ENCODE data around the gene KANSL3.

KANSL3 gene

DNA sequence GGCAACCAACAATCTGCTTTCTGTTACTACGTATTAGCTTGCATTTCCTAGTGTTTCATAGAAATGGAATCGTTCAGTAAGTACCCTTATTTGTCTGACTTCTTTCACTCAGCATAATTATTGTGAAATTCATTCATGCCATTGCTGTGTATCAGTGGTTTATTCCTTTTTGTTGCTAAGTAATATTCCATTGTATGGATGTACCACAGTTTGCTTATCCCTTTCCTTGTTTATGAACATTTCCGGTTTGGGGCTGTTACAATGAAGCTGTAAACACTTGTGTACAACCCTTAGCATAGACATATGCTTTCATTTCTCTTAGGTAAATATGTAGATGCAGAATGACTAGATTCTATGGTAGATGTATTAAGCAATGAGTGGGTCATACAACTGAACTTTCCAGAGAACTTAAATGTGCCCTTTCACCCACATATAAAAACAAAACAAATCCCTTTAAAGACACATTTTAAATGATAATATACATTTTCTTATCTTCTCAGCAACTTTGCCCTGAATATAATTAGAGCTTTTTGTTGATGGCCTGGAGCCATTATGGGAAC lies 26.3 kb upstream of the KANSL3 start:
- no peaks in the 10 kb centered on the region for H3K79me2 ChIP-seq
- no peaks in the 10 kb centered on the region for H3K36me3 ChIP-seq (ENCODE audit: control insufficient read depth, insufficient read depth, low read length)
- H3K9ac ChIP-seq: no peak overlapping the region
- TF ChIP-seq, protein P1, sequence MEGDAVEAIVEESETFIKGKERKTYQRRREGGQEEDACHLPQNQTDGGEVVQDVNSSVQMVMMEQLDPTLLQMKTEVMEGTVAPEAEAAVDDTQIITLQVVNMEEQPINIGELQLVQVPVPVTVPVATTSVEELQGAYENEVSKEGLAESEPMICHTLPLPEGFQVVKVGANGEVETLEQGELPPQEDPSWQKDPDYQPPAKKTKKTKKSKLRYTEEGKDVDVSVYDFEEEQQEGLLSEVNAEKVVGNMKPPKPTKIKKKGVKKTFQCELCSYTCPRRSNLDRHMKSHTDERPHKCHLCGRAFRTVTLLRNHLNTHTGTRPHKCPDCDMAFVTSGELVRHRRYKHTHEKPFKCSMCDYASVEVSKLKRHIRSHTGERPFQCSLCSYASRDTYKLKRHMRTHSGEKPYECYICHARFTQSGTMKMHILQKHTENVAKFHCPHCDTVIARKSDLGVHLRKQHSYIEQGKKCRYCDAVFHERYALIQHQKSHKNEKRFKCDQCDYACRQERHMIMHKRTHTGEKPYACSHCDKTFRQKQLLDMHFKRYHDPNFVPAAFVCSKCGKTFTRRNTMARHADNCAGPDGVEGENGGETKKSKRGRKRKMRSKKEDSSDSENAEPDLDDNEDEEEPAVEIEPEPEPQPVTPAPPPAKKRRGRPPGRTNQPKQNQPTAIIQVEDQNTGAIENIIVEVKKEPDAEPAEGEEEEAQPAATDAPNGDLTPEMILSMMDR (IDR thresholded peaks at IDR 0.05): no peak
- no peaks in the 10 kb centered on the region for H3K27me3 ChIP-seq (ENCODE audit: control insufficient read depth, insufficient read depth, low read length)
- no peak overlapping the region for H3K4me2 ChIP-seq (ENCODE audit: low read length)
- H3K9me3 ChIP-seq (ENCODE audit: control insufficient read depth, low read length): no peaks in the 10 kb centered on the region
- no peaks in the 10 kb centered on the region for H3K4me1 ChIP-seq
- no peak overlapping the region for H2AFZ ChIP-seq
- no peak overlapping the region for H3K4me3 ChIP-seq (ENCODE audit: low read depth, low read length)
- H3K27ac ChIP-seq: no peak overlapping the region

DNA sequence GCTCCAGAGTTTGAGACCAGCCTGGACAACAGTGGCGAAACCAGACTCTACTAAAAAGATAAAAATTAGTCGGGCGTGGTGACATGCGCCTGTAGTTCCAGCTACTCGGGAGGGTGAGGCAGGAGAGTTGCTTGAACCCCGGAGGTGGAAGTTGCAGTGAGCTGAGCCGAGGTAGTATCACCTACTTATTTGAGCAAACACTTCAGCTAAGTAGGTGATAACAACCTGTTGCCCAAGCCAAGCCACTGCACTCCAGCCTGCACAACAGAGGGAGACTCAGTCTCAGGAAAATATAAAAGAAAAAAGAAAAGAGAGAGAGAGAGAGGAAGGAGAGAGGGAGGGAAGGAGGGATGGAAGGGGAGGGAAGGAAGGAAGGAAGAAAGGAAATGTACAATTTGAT lies 25.7 kb upstream of the KANSL3 start:
- Histone ChIP-seq H3K36me3 (ENCODE audit: control insufficient read depth, insufficient read depth, low read length) (no peaks in the 10 kb centered on the region), H3K9ac (no peak overlapping the region), H3K4me1 (no peaks in the 10 kb centered on the region), H3K9me3 (ENCODE audit: control insufficient read depth, low read length) (no peaks in the 10 kb centered on the region), H3K27ac (no peak overlapping the region), H3K4me2 (ENCODE audit: low read length) (no peak overlapping the region), H3K4me3 (ENCODE audit: low read depth, low read length) (no peak overlapping the region), H3K79me2 (no peaks in the 10 kb centered on the region), H3K27me3 (ENCODE audit: control insufficient read depth, insufficient read depth, low read length) (no peaks in the 10 kb centered on the region), H2AFZ (no peak overlapping the region)
- TF ChIP-seq, protein P1 (IDR thresholded peaks at IDR 0.05): no peak

DNA sequence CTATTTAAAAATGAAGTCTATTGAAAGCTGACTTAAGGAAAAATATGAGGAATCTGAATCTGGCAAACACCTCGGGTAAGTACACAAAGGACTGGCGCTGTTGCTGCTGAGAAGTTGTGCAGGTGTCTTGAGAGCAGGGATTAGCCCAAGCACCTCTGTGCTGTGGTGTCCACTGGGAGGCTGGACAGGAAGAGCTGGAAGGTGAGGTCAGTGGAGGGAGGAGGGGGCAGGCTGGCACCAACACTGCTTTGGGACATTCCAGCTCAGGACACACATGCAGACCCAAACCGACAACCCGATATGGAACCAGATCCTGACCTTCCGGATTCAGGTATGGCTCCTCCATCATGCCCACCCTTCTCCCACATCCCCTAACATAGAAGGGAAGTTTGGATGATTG lies 25.1 kb upstream of the KANSL3 start:
- H3K9me3 ChIP-seq (ENCODE audit: control insufficient read depth, low read length): no peaks in the 10 kb centered on the region
- no peak overlapping the region for H3K4me3 ChIP-seq (ENCODE audit: low read depth, low read length)
- no peak overlapping the region for H3K9ac ChIP-seq
- no peaks in the 10 kb centered on the region for H3K79me2 ChIP-seq
- H2AFZ ChIP-seq: no peak overlapping the region
- TF ChIP-seq, protein P1 (IDR thresholded peaks at IDR 0.05): no peak
- H3K27me3 ChIP-seq (ENCODE audit: control insufficient read depth, insufficient read depth, low read length): no peaks in the 10 kb centered on the region
- no peaks in the 10 kb centered on the region for H3K36me3 ChIP-seq (ENCODE audit: control insufficient read depth, insufficient read depth, low read length)
- H3K27ac ChIP-seq: no peak overlapping the region
- no peaks in the 10 kb centered on the region for H3K4me1 ChIP-seq
- H3K4me2 ChIP-seq (ENCODE audit: low read length): no peak overlapping the region

DNA sequence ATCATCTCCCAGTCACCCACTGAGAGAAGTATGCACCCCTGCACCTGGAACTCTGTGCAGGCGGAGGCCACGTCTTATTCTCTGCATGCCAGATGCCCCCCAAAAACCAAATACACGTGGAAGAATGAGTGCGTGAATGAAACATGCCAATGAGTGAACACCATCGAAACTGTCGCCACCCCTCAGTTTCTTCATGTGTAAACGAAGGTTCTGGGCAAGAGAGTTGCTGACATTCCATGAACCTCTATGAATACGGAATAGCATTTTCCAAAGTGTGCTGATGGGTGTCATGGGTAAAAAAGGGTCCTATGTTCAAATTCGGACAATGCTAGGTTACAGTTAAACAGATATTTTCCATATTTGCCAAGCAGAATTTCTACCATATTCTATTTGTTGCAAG lies 24.2 kb upstream of the KANSL3 start:
- Histone ChIP-seq H3K79me2 (no peaks in the 10 kb centered on the region), H2AFZ (no peak overlapping the region), H3K27me3 (ENCODE audit: control insufficient read depth, insufficient read depth, low read length) (no peaks in the 10 kb centered on the region), H3K9ac (no peak overlapping the region), H3K4me2 (ENCODE audit: low read length) (no peak overlapping the region), H3K4me3 (ENCODE audit: low read depth, low read length) (no peak overlapping the region), H3K27ac (no peak overlapping the region), H3K4me1 (no peaks in the 10 kb centered on the region), H3K9me3 (ENCODE audit: control insufficient read depth, low read length) (no peaks in the 10 kb centered on the region), H3K36me3 (ENCODE audit: control insufficient read depth, insufficient read depth, low read length) (no peaks in the 10 kb centered on the region)
- TF ChIP-seq, protein P1 (IDR thresholded peaks at IDR 0.05): no peak

DNA sequence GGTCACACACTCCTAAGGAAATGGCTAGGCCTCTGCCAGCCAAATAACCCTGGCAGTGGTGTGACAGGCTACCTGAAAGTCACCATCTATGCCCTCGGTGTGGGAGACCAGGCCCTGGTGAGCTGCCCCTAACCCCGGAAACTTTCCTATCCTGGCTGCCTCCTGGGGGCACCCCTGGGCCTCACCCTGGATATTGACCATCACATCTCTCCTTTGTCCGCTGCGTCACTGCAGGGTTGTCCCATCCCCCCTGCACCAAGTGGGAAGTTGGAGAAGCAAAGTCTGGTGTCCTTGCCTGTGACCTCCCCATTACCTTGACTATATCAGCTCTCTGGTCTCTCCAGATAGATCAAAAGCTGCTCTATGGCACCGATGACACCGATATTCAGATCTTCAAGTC lies 23.2 kb upstream of the KANSL3 start:
- Histone ChIP-seq H3K36me3 (ENCODE audit: control insufficient read depth, insufficient read depth, low read length) (no peaks in the 10 kb centered on the region), H3K27ac (no peak overlapping the region), H3K9ac (no peak overlapping the region), H3K27me3 (ENCODE audit: control insufficient read depth, insufficient read depth, low read length) (no peaks in the 10 kb centered on the region), H3K79me2 (no peaks in the 10 kb centered on the region), H3K4me2 (ENCODE audit: low read length) (no peak overlapping the region), H3K4me1 (no peaks in the 10 kb centered on the region), H3K9me3 (ENCODE audit: control insufficient read depth, low read length) (no peaks in the 10 kb centered on the region), H2AFZ (no peak overlapping the region), H3K4me3 (ENCODE audit: low read depth, low read length) (no peak overlapping the region)
- TF ChIP-seq, protein P1 (IDR thresholded peaks at IDR 0.05): no peak
